H1 (cell line): Measurements from ENCODE around the gene SLC15A4.

ENCODE experiments used
- BRCA1 ChIP-seq: IDR thresholded peaks from 2 replicates; pipeline ENCODE4 v1.6.1; 2012; ENCODE audit warnings: low read depth, low read length, improper control_type of control experiment
- CTCF ChIP-seq, 3 experiments: IDR thresholded peaks; 1 replicate in 2 of 3; 2 replicates in 1 of 3; pipeline versions ENCODE4 v1.5.1 to v1.6.1; 2011; ENCODE audit warnings: low read length in 3 of 3, mild to moderate bottlenecking in 3 of 3, inconsistent platforms in 2 of 3, low read depth in 1 of 3, moderate library complexity in 1 of 3; ENCODE audit not compliant: insufficient read depth in 1 of 3; ENCODE audit errors: control extremely low read depth in 1 of 3
- SP2 ChIP-seq: IDR thresholded peaks from 2 replicates; pipeline ENCODE4 v1.6.1; 2012; ENCODE audit warnings: mild to moderate bottlenecking, low read length, inconsistent platforms
- TF ChIP-seq, protein P1 (sequence below): IDR thresholded peaks from 2 replicates; pipeline ENCODE4 v1.6.1; 2012; ENCODE audit warnings: inconsistent platforms

- TF ChIP-seq BRCA1 = no peak
- no peak for TF ChIP-seq CTCF (IDR thresholded peaks at IDR 0.05; ENCODE audit: control extremely low read depth in 1 of 3, insufficient read depth in 1 of 3, low read depth in 1 of 3, low read length in 3 of 3)
- no peak for TF ChIP-seq SP2
- TF ChIP-seq, protein P1, sequence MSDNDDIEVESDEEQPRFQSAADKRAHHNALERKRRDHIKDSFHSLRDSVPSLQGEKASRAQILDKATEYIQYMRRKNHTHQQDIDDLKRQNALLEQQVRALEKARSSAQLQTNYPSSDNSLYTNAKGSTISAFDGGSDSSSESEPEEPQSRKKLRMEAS = no peak
Observed at GRCh38 chr12:128863957-128864356, 40.2 kb upstream of the SLC15A4 start.
